ENCODE data around the gene OSR1.
A peak's percentile ranks its signal among the peaks of the same experiment; 100 is the strongest.
"Not testable (repeated sequence)": the region's sequence is repeated elsewhere in the genome, so short reads cannot be mapped to it uniquely, and the experiment has no call there.

OSR1 gene

DNA sequence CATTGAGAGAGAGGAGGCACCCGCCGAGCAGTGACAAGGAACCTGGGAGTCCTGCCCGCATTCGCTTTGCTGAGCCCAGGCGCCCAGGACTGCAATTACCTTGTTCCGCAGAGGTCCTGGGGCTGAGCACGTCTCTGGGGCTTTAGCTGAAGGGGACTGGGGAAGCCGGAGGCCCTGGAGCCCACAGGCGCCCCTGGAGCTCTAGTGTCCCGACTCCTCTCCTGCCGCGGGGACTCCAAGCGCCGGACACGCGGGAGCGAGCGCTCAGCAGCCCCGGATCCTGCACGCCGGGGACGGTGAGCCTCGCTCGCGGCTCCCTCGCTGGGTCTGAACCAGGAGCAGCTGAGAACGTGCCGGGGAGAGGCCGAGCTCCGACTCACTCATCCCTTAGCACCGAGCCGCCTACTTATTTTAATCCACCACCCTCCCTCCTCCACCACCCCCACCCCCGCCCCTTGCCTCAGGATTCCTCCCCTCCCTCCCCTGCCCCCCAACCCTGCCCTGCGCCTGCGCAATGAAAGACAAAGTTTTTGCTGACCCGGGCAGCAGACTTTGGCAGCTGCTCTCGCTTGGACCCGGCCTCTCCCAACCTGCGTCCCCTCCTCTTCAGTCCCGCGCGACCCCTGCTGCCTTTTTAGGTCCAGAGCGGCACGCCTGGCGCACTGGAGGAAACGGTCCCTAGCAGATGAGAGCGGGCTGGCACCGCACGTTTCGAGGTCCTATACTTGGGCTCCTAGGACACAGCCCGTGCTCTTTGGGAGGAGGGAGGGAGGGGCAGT lies at the start of gene OSR1:
Gene OSR1, minus strand, starts transcription at position 382 of the 779 bp plus-strand sequence. CDS start 4,818 bp downstream, outside the sequence.
- DNase-seq (ENCODE audit: low spot score), result no peak

DNA sequence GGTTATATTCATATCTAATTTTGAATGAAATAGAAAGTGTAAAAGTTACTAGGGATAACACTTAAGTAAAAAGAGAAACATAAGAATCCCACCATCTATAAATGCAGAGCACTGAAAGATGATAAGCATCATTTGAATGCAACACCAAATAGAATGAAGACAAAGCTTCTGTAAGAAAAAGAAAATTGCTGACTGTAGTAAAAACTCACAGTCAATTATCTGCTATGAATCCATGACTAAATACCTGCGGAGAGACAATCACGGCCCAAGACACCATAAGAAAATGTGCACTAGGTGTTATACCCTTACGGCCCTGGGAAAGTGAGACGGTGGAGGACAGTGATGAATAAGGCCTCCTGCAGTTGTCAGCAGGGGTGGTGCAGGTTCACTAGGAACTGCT lies 45.4 kb upstream of the OSR1 start:
- no peak for DNase-seq (ENCODE audit: low spot score)

DNA sequence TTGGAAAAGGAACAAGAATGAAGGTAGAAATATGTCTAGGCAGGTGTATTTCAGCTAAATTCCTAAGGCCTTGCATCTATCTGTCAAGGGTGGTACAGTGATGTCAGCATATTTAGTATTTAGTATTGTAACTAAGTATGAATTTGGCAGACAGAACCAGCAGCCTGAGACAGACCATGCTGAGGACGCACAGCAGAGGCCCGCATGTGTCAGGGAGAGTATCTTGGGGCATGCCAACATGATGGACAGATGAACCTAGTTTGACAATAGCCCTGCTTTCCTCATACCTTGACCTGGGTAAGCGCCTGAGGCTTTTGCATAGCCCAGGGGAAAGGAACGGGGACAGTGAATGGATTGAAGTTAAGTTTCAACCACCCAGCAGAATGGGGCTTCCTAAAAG lies 33.8 kb upstream of the OSR1 start:
- no peak for DNase-seq (ENCODE audit: low spot score)

DNA sequence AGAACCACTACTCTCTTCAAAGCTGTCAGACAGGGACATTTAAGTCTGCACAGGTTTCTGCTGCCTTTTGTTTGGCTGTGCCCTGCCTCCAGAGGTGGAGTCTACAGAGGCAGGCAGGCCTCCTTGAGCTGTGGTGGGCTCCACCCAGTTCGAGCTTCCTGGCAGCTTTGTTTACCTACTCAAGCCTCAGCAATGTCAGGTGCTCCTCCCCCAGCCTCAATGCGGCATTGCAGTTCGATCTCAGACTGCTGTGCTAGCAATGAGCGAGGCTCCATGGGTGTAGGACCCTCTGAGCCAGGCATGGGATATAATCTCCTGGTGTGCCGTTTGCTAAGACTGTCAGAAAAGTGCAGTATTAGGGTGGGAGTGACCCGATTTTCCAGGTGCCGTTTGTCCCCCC lies 31.0 kb upstream of the OSR1 start:
- not testable (repeated sequence) for DNase-seq (ENCODE audit: low spot score)

DNA sequence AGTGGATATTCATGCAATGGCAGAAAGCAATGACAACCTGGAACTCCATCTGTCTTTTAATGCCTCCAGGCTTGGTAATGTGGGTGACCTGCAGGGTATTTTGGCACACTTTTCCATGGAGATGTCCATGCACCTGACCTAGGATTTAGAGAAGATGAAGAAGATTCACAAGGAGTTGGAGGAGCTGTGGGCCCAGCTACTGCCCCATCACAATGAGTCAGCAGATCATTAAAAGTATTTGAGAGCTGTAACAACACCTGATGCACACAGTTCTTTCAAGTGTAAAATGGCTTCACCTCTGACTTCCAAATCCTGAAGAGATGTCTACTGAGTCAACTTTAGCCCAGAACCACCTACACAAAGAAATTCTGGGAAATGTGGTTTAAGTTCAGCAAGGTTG lies 22.1 kb upstream of the OSR1 start:
- DNase-seq (ENCODE audit: low spot score), result no peak

DNA sequence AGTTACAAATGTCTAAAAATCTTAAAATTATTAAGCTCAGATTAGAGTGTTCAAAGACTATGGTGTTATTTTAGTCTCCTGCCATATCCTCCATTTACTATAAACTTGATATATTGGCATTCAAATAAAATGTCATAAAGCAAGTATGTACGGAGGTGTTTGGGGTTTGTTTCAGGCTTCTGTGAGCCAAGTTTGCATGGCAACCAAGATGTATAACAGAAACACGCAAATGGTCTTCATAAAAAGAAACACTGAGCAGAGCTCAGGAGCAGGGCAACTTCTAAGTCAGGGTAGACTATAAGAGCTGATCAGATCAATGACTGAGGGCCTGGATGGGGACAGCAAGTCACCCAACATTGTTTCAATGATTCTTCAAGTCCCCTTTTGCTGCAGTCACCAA lies 20.5 kb upstream of the OSR1 start:
- no peak for DNase-seq (ENCODE audit: low spot score)

DNA sequence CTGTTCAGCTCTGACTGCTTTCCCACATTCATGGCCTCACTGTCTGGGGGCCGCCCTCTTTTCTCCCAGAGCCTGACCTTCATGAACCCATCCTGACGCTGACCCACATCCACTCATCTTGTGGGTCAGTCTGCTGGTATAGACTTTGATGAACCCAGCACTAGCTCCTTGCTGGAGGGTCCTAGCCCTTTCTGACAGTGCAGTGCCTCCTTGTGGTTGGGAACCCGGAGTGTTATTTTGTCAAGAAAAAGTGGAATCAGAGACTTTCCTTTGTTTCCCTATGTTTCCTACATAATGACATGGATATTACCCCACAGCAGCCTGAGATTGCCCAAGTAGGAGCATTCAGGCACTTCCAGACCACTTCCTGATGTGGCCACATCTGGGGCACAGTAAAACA lies 19.3 kb upstream of the OSR1 start:
- no peak for DNase-seq (ENCODE audit: low spot score)

DNA sequence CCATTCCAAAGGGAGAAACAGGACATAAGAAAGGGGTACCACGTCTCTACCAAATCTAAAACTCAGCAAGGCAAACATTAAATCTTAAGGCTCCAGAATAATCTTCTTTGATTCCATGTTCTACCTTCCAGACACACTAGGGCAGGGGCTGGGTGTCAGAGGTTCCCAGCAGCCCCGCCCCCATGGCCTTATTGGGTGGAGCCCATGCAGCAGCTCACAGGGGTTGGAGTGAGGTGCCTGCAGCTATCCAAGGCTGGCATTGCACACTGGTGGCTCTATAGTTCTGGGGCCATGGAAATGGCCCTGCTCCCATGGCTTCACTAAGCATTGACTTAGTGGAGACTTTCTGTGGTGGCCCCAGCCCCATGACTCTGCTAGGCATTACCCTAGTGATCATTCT lies 14.9 kb upstream of the OSR1 start:
- no peak for DNase-seq (ENCODE audit: low spot score)

DNA sequence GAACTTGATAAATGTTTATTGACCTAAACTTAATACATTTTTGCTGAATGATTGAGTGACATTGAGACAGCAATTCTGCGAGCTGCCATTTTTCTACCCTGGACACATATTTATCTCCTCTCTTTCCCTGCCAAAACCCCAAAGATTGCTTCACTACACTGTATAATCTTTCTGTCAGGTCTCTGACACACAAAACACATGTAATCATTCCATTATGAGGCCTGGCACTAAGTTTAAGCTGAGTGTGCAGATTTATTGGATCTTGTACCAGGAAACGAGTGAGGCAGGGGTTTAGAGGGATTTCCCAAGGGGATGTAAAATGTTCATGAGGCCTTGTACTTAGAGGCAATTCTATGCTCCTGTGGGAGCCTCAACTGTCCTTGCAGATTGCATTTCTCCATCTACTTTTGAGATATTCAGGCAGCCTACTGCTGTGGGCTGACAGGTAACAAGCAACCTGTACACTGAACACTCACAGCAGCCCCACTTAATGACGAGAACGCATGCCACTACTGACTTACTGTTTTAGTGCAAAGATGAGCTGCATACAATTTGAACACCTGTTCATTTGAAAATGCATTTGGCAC lies 13.7 kb upstream of the OSR1 start:
- DNase-seq (ENCODE audit: low spot score), result no peak

DNA sequence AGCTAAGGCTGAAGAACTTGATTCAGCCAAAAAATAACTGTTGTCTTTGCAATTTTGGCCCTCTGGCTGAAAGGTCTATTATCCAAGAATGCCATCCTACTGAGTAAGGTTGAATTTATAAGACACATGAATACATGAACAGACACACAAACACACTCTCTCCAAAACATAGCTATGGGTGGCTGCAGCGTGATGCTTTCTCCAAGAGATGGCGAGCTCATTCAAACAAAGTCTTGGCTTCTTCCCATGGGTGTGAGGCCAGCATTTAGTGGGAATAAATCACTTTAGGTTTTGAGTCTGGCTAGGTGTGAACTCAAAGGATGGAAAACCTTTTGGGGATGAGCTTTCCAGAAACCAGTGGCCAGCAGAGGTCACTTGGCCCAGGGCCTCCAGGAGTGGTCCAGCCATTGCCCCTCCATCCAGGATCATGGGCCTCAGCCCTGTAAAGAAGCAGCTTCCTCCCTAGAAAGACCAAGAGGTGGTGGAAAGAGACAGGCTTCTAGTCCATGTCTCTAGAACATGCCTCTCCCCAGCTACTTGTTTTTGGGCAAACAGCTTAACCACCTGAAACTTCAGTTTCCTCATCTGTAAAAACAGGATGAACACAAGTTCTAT lies 11.0 kb upstream of the OSR1 start:
- no peak for DNase-seq (ENCODE audit: low spot score)

DNA sequence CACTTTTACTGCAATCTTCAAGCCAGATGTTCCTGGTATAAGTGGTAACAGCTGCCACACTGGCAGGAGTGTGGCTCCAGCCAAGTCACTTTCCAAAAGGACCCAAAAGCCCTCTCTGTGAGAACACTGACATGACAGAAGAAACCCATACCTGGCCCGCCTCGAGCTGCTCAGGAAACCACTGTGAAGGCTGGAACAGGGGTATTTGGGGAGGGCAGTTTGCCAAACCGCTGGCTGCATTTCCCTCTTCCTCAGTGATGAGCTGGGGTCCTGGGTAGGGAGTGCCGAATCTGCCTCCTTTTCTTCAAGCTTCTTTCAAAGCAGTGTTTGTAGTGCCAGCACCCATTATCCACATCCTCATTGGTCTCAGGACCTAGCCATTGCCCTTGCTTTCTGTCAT lies 10.3 kb upstream of the OSR1 start:
- no peak for DNase-seq (ENCODE audit: low spot score)

DNA sequence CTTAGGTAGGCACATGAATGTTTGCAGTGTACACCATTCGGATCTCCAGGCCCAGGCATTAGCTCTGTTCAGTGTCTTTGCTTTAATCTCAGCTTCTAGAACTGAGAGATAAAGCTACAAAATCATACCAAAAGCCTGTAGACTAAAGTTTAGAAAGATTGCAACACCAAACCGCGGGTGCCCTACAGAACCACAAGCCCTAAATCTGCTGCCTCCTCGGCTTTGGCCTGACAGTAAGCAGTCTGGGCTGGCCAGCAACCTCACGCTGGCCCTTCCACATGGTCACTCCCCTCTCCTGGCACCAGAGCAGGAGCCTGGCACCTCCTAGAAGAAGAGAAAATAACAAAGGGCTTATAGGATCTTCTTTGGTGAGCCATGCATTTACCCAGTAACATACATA lies 8.9 kb upstream of the OSR1 start:
- DNase-seq (ENCODE audit: low spot score), result no peak

DNA sequence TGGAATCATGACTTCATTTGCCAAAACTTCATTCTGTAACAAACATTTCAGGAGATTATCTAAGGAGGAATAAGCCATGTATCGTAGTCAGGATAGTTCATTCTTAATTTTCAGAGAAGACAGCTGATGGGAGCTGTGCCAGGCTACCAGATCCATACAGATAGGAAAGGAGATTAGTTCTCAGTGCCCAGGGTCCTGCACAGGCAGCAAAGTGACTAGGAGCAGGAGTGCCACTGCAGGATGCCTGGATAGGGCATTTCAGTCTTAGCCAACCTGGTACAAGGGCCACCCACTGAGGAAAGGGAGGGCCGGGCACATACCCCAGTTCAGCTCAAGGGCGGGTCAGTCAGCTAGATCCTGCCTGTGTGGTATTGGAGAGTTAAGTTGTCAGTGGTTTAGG lies 6.7 kb upstream of the OSR1 start:
- no peak for DNase-seq (ENCODE audit: low spot score)

DNA sequence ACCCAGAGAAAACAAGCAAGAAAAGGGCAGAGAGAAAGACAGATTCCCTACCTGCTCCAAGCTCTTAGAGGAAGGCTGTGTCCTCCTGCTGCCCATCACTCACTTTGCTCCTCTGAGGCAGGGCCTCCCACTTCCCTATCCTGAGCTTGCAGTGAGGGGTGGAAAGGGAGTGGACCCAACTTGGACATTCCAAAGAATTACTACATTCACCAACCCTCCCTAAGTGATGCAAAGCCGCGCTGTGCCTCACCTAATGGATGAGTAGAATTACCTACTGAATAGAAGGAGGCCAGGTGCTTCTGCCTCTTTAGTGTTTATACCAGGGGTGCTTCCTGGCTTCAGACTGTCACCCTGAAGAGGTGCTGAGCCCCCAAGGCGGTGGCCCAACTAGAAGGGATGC lies 5.6 kb upstream of the OSR1 start:
- no peak for DNase-seq (ENCODE audit: low spot score)

DNA sequence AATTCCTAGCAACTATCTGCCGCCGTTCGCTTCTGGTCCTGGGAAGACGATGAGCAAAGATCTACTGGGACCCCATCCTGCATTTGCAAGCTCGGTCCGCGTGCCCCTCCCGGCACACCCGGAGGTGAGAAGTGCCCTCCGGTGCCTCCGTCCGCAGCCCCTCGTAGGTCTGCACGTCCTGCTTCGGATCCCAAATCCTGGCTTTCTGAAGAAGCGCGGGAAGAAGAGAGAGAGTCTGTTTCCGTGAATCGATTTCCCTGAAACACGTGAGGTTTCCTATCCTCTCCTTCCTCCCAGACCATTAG lies 5.0 kb upstream of the OSR1 start:
- DNase-seq (ENCODE audit: low spot score), result no peak

DNA sequence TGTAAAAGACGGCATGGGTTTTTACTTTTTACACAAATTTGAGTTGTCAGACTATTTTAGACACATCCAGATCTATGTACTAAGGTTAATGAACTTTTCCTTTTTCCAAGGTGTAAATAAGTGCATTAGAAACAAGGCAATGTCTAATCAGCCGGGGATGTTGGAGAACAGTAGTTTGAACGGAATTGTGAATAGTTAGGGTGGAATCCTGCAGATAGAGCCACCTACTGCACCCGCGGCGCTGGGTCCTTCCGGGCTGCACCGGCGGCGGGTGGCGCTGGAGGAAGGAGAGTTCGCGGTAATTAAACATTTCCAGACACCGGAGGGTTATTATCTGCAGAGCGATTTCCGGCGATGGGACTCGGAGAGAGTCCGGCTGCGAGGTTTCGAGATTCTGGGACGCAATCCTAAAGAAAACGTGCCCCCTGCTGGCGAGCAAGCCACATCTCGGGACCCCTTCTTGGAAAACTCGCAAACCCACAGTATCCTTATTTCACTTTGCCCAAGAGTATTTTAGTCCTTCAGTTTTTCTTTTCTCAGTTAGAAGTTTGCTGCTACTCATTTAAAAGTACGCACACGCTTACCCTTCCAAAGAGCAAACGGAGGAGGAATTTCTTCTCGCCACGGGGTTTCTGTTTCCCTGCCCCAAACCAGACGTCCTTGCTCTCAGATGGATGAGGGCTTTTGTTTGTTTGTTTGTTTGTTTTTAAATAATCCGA lies 4.5 kb upstream of the OSR1 start:
- peak; percentile 82 for DNase-seq (ENCODE audit: low spot score)

DNA sequence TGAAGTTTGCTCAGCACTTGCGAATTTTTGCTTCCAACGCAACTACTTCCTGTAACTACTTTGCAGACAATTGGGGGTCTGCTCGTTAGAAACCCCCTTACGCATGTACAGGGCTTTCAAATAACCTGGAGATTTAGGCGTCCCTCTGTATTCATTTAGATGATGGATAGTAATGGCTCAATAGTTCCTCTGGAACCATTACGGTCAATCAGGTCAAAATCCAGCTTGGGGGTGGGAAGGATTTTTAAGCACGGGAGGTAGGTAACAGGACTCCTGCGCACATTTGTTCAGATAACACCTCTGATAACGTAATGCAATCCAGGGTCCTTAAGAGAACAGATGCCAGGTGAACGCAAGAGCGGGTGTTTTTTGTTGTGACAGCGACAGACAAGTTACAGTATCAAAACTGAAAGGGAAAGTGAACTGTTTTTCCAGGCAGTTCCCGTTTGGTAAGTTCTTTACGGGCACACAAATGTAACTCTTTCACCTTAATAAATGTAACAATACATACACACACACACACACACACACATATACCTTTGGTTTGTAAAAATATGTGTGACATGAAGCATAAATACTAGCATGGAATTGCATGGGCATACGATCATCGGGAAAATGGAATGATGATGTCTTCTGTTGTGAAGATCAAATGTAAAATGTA lies 3.8 kb upstream of the OSR1 start:
- DNase-seq (ENCODE audit: low spot score), result peak; percentile 51

DNA sequence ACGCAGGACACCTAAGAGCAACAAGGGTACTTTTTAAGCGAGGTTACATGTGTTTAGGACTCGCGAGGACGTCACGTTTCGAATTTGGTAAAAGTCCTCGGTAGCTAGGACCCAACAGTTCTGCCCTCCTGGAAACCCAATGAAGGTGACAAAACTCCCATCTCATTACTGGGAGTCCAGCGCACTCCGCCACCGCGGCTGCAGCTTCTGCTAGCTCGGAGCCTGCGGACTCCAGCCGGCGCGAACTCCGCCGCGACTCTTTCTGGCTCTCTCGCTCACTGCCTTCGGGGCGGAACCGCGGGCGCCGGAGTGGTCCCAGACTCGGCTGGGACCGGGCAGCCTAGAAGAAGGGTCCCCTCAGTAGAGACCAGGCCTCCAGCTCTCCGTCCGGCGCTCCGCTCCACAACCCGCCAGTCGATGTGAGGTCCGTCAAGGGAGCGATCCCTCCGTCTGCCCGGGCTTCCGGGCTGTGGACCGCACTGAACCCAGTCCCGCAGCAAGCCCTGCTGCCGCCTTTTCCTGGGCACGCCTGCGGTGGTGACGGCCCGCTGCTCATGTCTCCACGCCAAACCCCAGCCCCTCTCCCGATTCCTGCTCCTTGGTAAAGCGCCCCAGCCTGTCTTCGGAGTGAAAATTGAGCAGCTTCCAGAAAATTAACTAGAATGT lies 3.0 kb upstream of the OSR1 start:
- DNase-seq (ENCODE audit: low spot score), result no peak

DNA sequence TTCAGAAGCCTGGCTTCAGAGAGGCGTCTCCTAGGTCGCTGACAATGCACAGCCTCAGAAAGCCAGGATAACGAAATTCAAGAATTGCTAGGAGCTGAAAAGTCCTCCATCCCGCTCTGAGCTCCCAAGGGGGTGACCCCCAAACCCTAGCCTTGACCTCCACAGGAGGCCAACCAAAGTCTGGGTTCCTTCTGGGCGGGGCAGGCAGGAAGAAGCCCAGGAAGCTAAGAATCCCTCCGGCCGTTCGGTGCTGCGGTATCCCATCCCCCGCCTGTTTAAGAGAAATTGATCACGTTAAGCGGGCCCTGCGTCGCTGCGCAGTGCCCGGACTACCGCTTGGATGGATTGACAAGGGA lies 2.5 kb upstream of the OSR1 start:
- DNase-seq (ENCODE audit: low spot score), result no peak

DNA sequence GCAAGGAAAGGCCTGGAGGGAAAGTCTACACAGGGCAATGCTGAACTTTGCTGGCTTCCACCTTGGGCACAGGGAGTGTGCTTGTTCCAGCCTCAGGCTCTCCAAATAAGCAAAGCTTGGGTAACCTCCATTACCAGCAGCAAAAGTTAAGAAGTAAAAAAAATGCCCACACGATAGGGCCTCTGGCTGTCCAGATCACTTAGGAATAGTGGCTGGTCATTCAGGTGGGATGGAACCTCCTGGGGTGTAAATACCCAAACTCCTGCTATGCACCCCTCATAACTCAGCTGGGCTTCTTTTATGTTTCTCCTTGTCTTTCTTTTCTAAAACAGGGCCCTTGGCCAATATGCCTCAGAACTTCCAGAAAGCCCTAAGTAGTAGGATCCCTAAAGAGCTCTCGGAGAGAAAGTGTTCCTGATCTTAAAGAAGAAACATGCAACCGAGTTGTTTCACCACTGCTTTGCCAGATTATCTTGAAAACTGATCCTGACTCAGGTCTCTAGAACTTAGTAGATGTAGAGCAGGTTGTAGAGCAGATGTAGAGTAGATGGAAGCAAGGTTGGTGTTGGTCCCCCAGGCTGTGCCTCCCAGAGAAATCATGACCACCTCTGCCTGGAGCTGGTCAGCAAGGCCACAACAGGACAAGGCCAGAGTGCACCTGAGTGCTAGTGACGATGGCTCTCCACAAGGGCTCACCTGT lies 2.0 kb upstream of the OSR1 start:
- no peak for DNase-seq (ENCODE audit: low spot score)

DNA sequence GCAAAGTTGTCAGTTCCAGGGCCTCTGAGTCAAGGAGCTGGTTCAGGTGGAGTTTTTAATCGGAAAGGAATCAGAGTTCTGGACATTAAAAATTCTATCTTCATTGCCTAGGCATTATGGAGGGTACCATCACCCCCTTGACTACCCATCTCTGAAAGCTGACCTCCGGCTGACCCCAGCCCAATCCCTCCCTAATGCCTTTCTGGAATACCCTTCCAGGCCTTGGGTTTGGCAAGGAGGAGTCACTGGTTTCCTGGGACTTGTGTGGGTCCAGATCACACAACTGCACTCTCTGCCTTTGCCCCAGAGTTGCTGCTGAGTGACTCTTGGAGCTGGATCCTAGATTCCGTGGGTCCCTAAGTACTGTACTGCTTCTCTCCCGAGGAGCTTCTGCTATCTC lies 1.0 kb upstream of the OSR1 start:
- no peak for DNase-seq (ENCODE audit: low spot score)

DNA sequence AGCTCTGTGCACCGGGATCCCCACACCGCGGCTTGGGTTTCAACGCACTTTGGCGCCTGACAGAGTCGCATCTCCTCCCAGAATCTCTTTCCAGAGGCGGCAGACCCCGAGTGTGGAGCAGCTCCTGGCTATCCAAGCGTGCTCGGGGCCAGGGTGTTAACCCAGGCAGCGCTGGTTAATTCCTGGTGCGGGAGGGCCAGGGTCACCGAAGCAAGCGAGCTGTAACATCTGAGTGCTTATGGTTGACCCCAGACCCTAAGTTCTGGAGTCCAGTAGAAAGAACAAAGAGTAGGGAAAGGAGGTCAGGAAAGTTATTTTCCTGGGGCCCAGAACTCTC lies 566 bp upstream of the OSR1 start:
- DNase-seq (ENCODE audit: low spot score), result no peak

All from globus pallidus (tissue), 1 donor.